GM20000 (cell line): ENCODE measurements around the gene ZNF70.

Source experiments
- DNase-seq: peaks from one replicate; pipeline ENCODE4 v3.0.0; 2012; ENCODE audit warnings: low spot score
- CTCF ChIP-seq: IDR thresholded peaks from 2 replicates; pipeline ENCODE4 v1.5.1; 2012; ENCODE audit warnings: mild to moderate bottlenecking, control low read depth; ENCODE audit errors: extremely low read depth, missing control alignments

Gene ZNF70

GRCh38 chr22:23689414-23689813 lies 61.5 kb downstream of the ZNF70 start:
- no peak for DNase-seq
- TF ChIP-seq CTCF: no peak
